HEK293T (cell line): ENCODE results near the gene MMD2.
"Not testable (repeated sequence)": the region's sequence is repeated elsewhere in the genome, so short reads cannot be mapped to it uniquely, and the experiment has no call there.

ENCODE experiments used
- CTCF ChIA-PET: fragments of 350-600 bp; formaldehyde crosslinking; extraction: SDS; loops from one replicate; lab custom pipeline; 2021; ENCODE audit warnings: antibody characterized with exemption, inconsistent platforms; lab: Yijun Ruan, JAX
- POLR2A ChIA-PET: fragments of 350-600 bp; formaldehyde crosslinking; extraction: SDS; loops from one replicate; lab custom pipeline; 2020; ENCODE audit warnings: antibody characterized with exemption, inconsistent platforms; lab: Yijun Ruan, JAX
- DNase-seq: peaks from one replicate; pipeline ENCODE4 v3.0.0; 2012; ENCODE audit warnings: mixed read lengths; ENCODE audit errors: extremely low spot score
- ARNT ChIP-seq: fragments of 450-650 bp; IDR thresholded peaks from 2 replicates; pipeline ENCODE4 v1.6.1; 2017; ENCODE audit warnings: mild to moderate bottlenecking
- BHLHE40 ChIP-seq: fragments of 450-650 bp; IDR thresholded peaks from 2 replicates; pipeline ENCODE4 v1.6.1; 2016; ENCODE audit warnings: mild to moderate bottlenecking, moderate library complexity, borderline replicate concordance
- CTBP1 ChIP-seq: fragments of 450-650 bp; IDR thresholded peaks from 2 replicates; pipeline ENCODE4 v1.6.1; 2016; ENCODE audit warnings: borderline replicate concordance
- ELF4 ChIP-seq: fragments of 450-650 bp; IDR thresholded peaks from 2 replicates; pipeline ENCODE4 v1.6.1; 2017; ENCODE audit warnings: antibody characterized with exemption
- FOXA1 ChIP-seq: fragments of 450-650 bp; IDR thresholded peaks from 2 replicates; pipeline ENCODE4 v1.6.1; 2016; ENCODE audit warnings: mild to moderate bottlenecking
- FOXK2 ChIP-seq: fragments of 450-650 bp; IDR thresholded peaks from 2 replicates; pipeline ENCODE4 v1.6.1; 2016; ENCODE audit warnings: mild to moderate bottlenecking
- FOXM1 ChIP-seq: fragments of 450-650 bp; IDR thresholded peaks from 2 replicates; pipeline ENCODE4 v1.6.1; 2017; ENCODE audit warnings: mild to moderate bottlenecking, borderline replicate concordance
- HDGF ChIP-seq: fragments of 450-650 bp; IDR thresholded peaks from 2 replicates; pipeline ENCODE4 v1.6.1; 2017; ENCODE audit warnings: antibody characterized with exemption, borderline replicate concordance
- L3MBTL2 ChIP-seq: fragments of 450-650 bp; conservative IDR thresholded peaks from 2 replicates; pipeline ENCODE4 v1.6.1; 2016; ENCODE audit warnings: mild to moderate bottlenecking
- LEF1 ChIP-seq: fragments of 450-650 bp; IDR thresholded peaks from 2 replicates; pipeline ENCODE4 v1.6.1; 2017; ENCODE audit warnings: mild to moderate bottlenecking, borderline replicate concordance
- NFRKB ChIP-seq: fragments of 450-650 bp; IDR thresholded peaks from 2 replicates; pipeline ENCODE4 v1.6.1; 2016; ENCODE audit warnings: mild to moderate bottlenecking, moderate library complexity
- SP1 ChIP-seq: fragments of 450-650 bp; IDR thresholded peaks from 2 replicates; pipeline ENCODE4 v1.6.1; 2017
- SUZ12 ChIP-seq: fragments of 450-650 bp; IDR thresholded peaks from 2 replicates; pipeline ENCODE4 v1.6.1; 2016; ENCODE audit warnings: mild to moderate bottlenecking
- TARDBP ChIP-seq: fragments of 450-650 bp; IDR thresholded peaks from 2 replicates; pipeline ENCODE4 v1.6.1; 2016
- ZNF384 ChIP-seq: fragments of 450-650 bp; IDR thresholded peaks from 2 replicates; pipeline ENCODE4 v1.6.1; 2016
- TF ChIP-seq, protein P1 (sequence below): fragments of 450-650 bp; IDR thresholded peaks from 2 replicates; pipeline ENCODE4 v1.6.1; 2016

Gene MMD2

DNA sequence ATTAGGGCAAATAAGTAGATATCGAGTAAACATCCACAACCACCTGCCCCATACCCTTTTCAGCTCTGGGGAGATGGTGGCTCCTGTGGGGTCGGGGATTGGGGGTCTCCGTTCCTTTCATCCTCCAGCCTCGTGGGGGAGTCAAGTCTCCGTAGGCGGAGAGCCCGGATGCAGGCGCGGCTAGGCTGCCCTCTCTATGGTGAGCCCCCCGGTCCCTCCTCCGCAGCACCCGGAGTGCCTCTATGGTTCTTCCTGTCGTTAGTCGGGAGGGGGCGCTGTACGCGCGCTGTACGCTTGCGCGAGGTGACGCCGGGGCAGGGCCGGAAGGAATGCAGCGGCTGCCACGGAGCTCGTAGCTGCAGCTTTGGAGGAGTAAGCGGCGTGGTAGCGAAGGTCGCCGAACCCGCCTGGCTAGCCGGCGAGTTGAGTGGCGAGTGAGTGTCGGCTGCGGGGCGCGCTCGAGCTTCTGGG, 14.8 kb upstream of the MMD2 start:
- DNase-seq = peak; percentile 83
- CTCF ChIA-PET = interaction anchor here (0.6 to 1.4 kb wide), 15 partner anchors 8 to 208 kb away, joined by 3 to 7 read pairs (median 3); partner anchors contain the start of gene RADIL
- TF ChIP-seq, protein P1, sequence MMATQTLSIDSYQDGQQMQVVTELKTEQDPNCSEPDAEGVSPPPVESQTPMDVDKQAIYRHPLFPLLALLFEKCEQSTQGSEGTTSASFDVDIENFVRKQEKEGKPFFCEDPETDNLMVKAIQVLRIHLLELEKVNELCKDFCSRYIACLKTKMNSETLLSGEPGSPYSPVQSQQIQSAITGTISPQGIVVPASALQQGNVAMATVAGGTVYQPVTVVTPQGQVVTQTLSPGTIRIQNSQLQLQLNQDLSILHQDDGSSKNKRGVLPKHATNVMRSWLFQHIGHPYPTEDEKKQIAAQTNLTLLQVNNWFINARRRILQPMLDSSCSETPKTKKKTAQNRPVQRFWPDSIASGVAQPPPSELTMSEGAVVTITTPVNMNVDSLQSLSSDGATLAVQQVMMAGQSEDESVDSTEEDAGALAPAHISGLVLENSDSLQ = no peak
- no peak for TF ChIP-seq FOXK2
- TF ChIP-seq FOXM1 = peak; percentile 80
- TF ChIP-seq BHLHE40 = no peak
- POLR2A ChIA-PET = interaction anchor here (0.6 to 1.0 kb wide), 4 partner anchors 9 to 1734 kb away, joined by 3 to 4 read pairs (median 3); no protein-coding TSS in a partner anchor

DNA sequence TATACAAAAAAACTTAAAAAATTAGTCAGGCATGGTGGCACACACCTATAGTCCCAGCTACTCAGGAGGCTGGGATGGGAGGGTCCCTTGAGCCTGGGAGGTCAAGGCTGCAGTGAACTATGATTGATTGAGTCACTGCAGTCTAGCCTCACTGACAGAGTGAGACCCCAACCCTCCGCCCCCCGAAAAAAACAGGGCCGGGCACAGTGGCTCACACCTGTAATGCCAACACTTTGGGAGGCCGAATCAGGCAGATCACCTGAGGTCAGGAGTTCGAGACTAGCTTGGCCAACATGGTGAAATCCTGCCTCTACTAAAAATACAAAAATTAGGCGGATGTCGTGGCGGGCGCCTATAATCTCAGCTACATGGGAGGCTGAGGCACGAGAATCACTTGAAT, 13.5 kb upstream of the MMD2 start:
- CTCF ChIA-PET = interaction anchor here (0.6 to 1.4 kb wide), 2 partner anchors 20 to 120 kb away, joined by 4 to 6 read pairs; no protein-coding TSS in a partner anchor
- POLR2A ChIA-PET, DNase-seq: not testable (repeated sequence)

DNA sequence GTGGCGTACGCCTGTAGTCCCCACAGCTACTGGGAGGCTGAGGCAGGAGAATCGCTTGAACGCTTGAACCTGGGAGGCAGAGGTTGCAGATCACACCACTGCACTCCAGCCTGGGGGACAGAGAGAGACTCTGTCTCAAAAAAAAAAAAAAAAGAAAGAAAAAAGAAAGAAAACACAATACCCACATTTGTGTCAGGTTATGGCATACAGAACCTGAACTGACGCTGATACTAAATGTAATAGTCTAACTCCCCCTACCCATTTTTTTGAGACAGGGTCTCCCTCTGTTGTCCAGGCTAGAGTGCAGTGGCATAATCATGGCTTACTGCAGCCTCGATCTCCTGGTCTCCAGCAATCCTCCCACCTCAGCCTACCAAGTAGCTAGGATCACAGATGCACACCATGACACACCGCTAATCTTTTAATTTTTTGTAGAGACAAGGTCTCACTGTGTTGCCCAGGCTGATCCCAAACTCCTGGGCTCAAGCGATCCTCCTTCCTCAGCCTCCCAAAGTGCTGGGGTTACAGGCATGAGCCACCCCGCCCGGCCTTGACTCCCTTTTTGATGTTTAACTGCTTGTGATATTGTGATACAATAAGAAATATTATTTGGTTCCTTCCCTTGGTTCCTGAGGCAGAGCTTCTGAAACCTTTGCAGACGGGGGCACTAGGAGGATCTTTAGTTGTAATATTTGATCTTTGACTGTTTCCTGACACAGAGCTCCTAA, 6.5 kb upstream of the MMD2 start:
- no peak for DNase-seq
- no peak for TF ChIP-seq CTBP1
- TF ChIP-seq L3MBTL2 = no peak
- no peak for TF ChIP-seq FOXK2
- TF ChIP-seq SP1 = no peak
- no peak for TF ChIP-seq ZNF384
- no peak for TF ChIP-seq ARNT
- TF ChIP-seq SUZ12 = no peak
- TF ChIP-seq FOXM1 = no peak
- TF ChIP-seq ELF4 = no peak
- TF ChIP-seq LEF1 = no peak
- no peak for TF ChIP-seq HDGF
- TF ChIP-seq FOXA1 = no peak
- TF ChIP-seq TARDBP = no peak
- TF ChIP-seq NFRKB = no peak
- TF ChIP-seq BHLHE40 = no peak
- TF ChIP-seq, protein P1 = no peak
- CTCF ChIA-PET = interaction anchor here (1.0 kb wide), 1 partner anchor 9 kb away, joined by 4 read pairs; no protein-coding TSS in a partner anchor
- POLR2A ChIA-PET = interaction anchor here (1.3 kb wide), 1 partner anchor 9 kb away, joined by 3 read pairs; no protein-coding TSS in a partner anchor

DNA sequence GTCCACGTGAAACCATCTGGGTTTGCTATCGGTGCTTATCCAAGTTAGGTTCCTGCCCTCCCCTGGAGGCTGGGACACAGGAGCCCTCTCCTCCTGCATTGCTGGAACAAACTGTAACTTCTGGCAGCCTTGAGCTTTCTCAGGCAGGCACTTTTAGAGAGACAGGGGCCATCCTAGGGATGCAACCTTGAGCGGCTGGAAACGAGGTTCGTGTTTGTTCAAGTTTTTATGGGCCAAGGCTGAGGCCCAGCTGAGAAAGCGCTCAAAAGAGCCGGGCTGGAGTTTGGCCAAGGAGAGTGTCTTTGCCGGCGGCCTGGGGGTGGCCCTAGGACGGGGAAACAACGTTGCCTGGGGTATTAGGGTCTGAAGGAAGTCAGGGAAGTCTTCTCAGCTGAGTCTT, 5.5 kb upstream of the MMD2 start:
- POLR2A ChIA-PET = interaction anchor here (1.3 kb wide), 1 partner anchor 10 kb away, joined by 3 read pairs; no protein-coding TSS in a partner anchor
- no peak for DNase-seq
- TF ChIP-seq SP1 (no peak), L3MBTL2 (no peak), NFRKB (no peak)
- TF ChIP-seq, protein P1 = no peak
- CTCF ChIA-PET = no interaction called here

DNA sequence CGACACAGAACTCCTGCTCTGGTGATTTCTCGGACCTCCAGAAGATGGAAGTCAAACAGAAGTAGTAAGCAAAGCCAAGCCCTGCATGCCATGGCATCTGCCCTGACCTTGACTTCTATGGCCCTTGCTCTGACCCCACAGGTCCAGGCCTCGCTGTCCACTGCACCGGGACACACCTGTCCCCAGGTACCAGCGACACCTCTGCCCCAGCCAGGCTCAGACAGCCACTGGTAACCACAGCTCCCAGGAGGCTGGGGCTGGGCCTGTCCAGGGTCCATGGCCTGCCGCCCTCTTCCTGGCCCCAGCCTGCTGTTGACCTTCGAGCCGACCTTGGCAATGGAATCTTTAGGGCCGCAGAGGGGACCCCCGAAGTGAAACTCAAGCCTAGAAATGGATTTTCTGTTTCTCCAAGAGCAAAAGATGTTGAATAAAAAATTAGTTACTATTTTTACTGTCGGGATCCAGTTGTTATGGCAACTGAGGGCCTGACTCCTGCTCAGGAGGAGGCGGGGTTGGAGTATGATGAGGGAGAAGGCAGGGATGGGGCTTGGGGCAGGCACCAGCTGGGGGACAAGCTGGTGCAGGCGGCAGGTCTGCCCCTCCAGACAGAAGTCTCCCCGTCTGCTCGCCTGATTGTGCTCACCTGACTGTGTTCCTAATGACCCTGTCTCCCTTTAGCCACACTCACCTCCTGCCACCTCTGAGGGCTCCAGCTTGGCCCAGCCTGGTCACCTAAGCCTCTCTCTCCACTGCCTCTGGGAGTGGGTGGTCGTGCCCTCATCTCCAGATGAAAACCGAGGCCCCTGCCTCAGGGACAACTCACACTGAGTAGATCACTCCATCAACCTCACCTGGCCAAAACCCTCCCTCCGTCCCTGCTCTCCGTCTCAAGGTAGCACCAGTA, 4.1 kb upstream of the MMD2 start:
- TF ChIP-seq ZNF384 (no peak), FOXA1 (no peak), CTBP1 (no peak), ELF4 (no peak), BHLHE40 (no peak), L3MBTL2 (no peak), ARNT (no peak), SP1 (no peak), FOXM1 (no peak)
- POLR2A ChIA-PET = no interaction called here
- DNase-seq = no peak
- CTCF ChIA-PET = no interaction called here

DNA sequence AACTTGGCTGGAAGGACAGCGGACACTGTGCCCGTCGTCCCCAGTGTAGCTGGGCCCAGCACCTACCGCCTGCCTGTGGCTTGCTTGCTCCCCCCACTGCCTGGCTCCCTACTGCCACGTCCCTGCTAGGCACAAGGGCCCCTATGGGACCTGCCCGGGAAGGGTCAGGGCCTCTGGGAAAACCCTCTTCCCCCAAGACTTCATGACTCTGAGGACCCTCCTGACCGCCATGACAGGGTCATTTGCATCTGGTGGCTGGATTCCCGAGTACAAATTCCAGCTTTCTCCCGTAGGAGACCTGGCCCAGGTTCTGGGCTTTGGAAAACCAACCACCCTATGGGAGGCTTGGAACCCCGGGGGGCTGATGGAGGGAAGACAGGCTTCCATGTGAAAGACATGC, 1.4 kb upstream of the MMD2 start:
- ChIA-PET POLR2A (no interaction called here), CTCF (no interaction called here)
- no peak for TF ChIP-seq TARDBP
- no peak for TF ChIP-seq L3MBTL2
- TF ChIP-seq, protein P1 = no peak
- TF ChIP-seq SUZ12 = no peak
- no peak for TF ChIP-seq FOXK2
- no peak for TF ChIP-seq HDGF
- no peak for TF ChIP-seq CTBP1
- TF ChIP-seq ZNF384 = no peak
- TF ChIP-seq LEF1 = no peak
- no peak for TF ChIP-seq ARNT
- TF ChIP-seq SP1 = no peak
- TF ChIP-seq FOXM1 = no peak
- TF ChIP-seq BHLHE40 = no peak
- TF ChIP-seq ELF4 = no peak
- TF ChIP-seq FOXA1 = no peak
- no peak for DNase-seq
